Neural progenitor cell (in vitro differentiated cells): Measurements from ENCODE around the gene PSMB2.

Experiments used
- EZH2phosphoT487 ChIP-seq: fragments of 200-600 bp; sonication (generic); IDR thresholded peaks from 2 replicates; pipeline ENCODE4 v1.6.1; 2017; ENCODE audit warnings: antibody characterized with exemption
- TF ChIP-seq, protein P1 (sequence below): fragments of 200-600 bp; sonication (generic); IDR thresholded peaks from 2 replicates; pipeline ENCODE4 v1.5.1; 2017; ENCODE audit warnings: antibody characterized with exemption, mild to moderate bottlenecking

DNA sequence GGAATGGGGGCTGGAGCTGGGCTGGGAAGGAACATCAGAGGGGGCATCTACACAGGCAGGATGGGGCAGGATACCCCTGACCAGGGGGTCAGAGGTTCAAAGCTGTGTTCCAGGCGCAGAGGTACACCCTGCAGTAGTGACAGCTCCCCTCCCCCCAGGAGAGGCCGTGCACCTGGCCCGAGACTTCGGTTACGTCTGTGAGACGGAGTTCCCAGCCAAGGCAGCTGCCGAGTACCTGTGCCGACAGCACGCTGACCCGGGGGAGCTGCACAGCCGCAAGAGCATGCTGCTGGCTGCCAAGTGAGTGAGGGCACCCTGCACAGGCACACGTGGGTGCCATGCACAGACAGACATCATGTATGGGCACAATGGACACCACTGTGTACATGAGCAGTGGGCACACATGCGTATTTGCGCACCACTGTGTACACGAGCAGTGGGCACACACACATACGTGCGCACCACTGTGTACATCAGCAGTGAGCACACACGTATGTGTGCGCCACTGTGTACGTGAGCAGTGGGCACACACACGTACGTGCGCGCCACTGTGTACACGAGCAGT is 50.8 kb downstream of the PSMB2 start:
- TF ChIP-seq, protein P1, sequence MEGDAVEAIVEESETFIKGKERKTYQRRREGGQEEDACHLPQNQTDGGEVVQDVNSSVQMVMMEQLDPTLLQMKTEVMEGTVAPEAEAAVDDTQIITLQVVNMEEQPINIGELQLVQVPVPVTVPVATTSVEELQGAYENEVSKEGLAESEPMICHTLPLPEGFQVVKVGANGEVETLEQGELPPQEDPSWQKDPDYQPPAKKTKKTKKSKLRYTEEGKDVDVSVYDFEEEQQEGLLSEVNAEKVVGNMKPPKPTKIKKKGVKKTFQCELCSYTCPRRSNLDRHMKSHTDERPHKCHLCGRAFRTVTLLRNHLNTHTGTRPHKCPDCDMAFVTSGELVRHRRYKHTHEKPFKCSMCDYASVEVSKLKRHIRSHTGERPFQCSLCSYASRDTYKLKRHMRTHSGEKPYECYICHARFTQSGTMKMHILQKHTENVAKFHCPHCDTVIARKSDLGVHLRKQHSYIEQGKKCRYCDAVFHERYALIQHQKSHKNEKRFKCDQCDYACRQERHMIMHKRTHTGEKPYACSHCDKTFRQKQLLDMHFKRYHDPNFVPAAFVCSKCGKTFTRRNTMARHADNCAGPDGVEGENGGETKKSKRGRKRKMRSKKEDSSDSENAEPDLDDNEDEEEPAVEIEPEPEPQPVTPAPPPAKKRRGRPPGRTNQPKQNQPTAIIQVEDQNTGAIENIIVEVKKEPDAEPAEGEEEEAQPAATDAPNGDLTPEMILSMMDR: no peak
- no peak for TF ChIP-seq EZH2phosphoT487
